Measurements from ENCODE around the gene CDH22.
A peak's percentile ranks its signal among the peaks of the same experiment; 100 is the strongest.

CDH22 gene

DNA sequence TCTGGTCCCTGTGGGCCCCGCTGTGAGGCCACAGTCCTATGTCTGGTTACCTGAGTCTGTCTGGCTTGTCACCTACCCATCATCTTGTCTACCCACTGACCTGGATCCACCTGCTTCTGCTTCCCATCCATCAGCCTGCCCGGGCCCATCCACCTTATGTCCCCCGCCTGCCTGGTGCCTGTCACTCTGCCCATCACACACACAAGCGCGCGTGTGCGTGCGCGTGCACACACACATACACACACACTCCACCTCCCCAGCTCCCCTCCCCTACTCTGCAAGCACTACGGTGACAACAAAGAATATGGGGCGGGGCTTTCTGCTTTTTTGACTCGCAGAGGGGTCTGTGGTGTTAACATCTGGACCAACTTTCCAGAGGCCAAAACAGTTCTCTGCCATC lies 8.0 kb downstream of the CDH22 start:
- DNase-seq (ENCODE audit: low read depth in 2 of 2) = no peak

DNA sequence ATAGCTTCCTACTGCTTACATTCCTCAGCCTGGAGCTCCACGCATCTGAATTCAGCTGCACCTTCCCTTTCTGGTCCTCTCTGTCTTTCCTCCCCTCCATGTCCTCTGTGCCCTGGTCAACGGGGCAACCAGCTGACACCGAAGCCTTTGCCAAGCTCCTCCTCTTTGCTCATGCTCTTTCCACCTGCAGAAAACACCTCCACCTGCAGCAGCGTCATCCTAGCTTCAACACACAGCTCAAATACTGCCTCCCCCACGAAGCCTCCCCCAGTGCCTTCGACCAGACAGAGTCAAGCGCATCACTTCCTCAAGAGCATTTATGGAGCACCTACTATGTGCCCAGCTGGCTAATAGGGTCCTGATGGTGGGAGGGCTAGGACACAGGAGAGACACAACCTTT lies 9.2 kb downstream of the CDH22 start:
- no peak for DNase-seq (ENCODE audit: low read depth in 2 of 2)

DNA sequence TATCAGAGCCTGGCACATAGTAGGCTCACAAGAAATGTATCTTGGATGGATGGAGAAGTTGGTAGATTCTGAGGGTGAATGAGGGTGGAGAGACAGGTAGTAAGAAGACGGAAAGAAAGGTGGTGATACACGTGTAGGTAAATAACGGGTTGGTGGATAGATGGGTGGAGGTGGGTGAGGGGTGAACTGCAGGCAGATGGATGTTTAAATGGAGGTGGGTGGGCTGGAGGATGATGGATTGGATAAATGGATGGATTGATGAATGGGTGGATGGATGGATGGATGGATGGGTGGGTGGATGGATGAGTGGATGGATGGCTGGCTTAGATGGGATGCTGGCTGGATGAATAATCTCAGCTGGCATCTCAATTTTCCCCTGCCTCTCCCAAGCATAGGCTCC lies 9.9 kb downstream of the CDH22 start:
- no peak for DNase-seq (ENCODE audit: low read depth in 2 of 2)

DNA sequence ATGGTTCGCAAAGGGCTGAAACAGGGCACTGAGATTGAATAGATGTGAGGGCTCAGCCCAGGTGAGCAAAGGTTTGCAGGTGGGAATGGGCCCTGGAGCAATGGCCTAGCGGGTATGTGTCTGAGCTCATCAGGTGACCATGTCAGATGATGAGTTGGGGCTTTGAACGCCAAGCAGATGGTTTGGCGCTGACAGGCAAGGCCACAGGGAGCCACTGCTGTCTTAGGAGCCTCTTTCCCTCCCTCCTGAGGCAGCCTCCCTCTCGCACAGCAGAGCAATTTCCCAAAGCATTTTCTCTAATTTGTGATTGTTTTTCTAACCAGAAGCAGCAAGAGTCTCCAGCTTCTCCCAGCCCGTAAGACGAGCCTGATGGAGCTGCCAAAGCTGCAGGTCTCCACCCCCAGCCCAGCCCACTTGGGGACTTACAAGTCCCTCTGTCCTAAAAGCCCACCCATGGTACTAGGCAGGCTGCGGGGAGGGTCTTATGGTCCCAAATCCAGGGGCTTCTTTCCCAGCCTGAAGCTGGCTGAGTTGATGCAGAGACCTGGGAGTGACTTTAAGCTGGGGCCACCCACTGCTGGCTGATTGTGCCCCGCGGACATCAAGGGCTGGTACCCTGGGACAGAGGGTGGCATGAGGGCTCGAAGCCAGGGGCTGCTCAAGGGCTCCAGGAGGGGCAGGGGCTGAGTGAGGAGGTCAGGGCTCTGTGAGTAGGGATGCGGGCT lies 11.6 kb downstream of the CDH22 start:
- DNase-seq (ENCODE audit: low read depth in 2 of 2) = no peak

DNA sequence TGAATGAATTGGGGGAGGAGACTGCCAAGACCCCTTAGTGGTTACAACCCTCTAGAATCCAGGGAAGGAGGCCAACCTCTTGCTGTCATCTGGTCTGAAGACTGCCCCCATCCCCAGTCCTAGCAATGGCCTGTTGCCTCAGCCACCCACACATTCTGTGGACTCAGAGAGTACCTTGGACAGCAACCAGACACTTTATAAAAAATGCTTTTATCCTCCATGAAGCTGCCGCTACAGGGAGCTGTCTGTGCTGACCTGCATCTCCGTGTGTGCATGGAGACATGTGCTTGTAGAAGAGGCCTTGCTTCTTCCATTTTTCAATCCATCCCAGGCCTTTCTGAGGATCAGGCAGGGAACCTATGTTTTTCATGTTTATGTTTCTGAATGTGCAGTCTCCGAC lies 15.2 kb downstream of the CDH22 start:
- peak; percentile 9 to 13 for DNase-seq (ENCODE audit: low read depth in 2 of 2)

DNA sequence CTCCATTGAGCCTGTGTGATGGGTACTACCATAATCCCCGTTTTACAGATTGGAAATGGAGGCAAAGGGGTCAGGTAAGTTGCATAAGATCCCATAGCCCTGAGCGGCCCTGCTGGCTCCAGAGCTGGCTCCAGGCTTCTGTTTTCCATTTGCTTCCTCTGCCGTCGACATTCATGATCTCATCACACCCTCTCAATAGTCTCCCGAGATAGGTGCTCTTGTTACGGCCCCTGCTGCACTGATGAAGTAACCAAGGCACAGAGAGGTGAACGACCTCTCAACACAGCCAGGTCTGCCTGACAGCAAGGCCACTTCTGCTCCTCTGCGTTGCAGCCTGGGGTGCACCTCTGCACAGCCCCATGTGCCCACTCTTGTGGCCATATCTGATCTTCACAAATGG lies 16.9 kb downstream of the CDH22 start:
- no peak for DNase-seq (ENCODE audit: low read depth in 2 of 2)

DNA sequence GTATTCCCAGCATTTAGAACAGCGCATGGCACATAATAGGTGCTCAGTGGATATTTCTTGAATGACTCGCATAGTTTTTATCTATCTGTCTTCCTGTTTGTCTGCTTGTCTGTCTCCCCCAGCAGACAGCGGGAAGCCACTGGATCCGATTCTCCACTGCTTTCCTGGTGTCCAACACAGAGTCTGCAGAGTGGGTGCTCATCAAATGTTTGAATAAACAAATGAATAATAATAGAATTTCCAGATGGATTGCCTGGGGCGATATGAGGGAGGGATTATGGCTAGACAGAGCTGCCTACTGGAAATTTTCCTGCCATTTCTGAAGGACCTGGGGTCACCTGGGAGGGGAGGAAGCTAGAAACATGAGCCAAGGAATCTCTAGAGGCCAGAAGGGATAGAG lies 18.9 kb downstream of the CDH22 start:
- DNase-seq (ENCODE audit: low read depth in 2 of 2) = no peak

DNA sequence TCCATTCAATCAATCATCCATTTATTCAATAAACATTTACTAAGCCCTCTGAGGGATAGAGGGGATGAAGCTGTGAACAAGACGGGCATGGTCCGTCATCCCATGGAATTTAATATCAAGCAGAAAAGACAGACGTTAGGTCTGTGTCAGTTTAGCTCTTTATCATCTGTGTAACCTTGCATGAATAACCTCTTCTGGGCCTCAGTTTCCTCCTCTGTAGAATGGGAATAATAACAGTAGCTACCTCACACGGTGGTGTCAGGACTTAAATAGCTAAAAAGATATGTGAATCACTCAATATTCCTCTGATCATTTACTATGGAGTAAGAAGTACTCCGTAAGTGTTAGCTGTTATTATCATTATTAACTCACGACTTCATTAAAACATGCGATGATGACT lies 21.3 kb downstream of the CDH22 start:
- no peak for DNase-seq (ENCODE audit: low read depth in 2 of 2)

DNA sequence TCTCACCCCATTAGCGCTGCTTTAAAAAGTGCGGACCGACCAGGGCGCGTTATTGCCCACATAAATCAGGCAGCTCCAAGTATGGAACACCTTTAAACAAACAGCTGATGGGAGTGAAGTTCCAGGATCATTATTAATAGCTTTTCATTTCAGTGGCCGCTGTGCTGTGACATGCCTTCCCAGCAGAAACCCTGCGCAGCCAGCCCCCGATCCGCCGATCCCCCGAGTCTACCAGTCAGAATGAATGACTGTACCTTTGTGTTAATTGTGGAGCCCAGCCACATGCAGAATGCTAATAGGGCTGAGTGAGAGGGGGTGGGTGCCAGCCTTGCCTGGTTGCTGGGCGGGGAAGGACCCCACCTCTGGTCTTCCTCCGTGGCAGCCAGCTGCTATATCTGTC lies 21.9 kb downstream of the CDH22 start:
- DNase-seq (ENCODE audit: low read depth in 2 of 2) = no peak

DNA sequence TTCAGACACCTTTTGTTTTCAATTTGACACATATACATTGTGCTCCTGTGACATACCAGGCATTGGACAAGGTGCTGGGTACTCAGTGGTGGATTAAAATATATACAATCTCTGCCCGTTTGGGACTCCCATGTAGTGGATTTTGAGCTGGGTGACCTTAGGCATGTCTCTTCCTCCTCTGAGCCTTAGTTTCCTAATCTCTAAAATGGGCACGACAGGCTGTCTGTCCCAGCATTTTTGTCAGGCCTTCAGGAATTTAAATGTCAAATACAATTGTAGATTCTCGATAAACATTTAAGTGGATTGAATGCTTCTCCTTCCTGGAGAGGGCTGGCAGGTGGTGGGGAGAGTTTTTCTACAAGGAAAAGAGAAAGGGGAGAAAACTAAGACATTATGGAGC lies 22.6 kb downstream of the CDH22 start:
- no peak for DNase-seq (ENCODE audit: low read depth in 2 of 2)

DNA sequence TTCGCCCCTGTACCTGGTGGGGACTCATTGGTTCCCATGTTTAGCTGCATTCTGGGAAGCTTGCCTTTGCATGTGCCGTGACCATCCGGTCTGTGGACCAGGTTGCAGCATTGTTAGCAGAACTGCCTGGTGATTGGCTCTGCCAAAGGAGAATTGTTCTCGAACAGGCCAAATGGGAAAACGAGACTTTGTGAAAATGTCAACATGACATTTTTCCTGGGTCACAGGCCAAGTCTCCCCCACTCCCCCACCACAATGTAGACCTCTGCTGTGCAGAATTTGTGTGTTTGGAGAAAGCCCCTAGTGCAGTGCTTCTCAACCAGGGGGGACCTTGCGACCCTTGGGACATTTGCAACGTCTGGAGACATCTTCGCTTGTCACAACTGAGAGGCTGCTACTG lies 23.2 kb downstream of the CDH22 start:
- DNase-seq (ENCODE audit: low read depth in 2 of 2) = no peak

DNA sequence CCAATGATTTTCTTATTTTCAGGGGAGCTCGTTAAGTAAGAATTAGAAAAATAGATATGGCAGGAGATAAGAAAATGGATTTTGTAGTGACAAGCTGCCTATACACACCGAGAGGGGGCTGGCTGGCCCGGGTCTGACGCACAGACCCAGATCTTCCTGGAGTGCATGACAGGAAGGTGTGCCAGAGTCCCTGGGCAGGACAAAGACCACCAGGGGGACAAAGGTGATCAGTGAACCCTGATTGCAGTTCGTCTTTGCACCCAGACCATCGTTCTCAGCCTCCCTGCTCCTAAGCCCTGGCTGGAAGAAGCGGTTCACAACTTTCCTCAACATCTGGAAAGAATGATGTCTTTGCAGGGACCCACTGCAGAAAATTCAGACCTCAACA lies 24.3 kb downstream of the CDH22 start:
- no peak for DNase-seq (ENCODE audit: low read depth in 2 of 2)

DNA sequence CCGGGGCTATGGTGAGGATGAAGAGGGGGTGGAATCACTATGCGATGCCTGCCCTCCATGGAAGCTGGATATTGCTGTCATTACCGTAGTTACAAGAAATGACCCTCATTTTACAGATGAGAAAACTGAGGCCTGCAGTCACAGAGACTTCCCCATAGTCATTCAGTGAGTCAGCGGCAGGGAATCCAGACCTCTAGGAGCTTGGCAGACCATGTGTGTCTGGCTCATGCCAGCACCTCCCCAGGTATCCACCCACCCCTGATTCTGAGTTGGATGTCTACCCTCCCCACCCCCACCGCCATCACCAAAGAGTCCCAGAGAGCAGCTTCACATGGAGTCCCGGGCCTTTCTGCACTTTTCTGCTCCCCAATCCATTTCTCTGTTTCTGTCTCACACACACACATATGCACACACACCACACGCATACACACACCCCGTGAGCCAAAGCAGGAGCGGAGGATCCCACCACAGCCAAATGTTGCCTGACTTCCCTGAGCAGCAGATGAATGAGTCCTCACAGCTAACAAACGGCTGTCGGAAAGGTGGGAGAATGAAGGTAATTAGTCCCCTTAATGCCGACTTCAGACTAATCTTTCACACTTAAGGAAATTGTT lies 24.8 kb downstream of the CDH22 start:
- DNase-seq (ENCODE audit: low read depth in 2 of 2) = no peak

DNA sequence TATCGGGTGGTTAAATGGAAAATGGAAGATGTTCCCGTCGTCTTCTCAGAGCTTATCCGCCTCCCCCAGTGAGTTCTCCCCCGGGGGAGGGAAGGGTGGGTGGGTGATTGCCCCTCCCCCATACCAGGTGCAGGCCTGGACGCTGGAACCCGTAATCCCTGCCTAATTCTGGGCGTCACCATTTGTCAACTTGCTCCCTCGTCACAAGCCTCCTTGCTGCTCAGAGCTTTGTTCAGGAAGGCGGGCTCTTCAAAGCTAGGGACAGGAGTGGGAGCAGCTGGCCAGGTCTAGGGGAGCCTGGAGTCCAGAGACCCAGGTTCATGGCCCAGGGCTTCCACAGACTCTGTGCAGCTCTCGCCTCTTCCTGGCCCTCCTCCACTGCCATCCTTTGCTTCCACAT lies 25.6 kb downstream of the CDH22 start:
- no peak for DNase-seq (ENCODE audit: low read depth in 2 of 2)

DNA sequence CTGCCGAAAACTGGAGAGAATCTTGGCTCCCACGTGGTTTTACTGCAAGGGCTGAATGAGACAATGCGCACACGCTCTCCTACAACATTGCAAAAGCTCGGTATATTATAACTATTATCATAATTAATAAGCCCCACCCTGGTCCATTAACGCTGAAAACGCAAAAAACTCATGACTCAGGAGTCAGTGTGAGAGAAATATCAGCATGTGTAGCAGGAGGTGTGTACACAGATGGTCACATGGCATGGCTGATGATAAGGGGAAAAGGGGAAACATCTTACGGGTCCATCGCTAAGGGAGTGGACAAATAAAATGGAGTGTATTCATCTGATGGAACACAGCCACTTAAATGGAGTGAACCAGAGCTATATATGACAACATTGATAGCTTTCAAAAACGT lies 29.2 kb downstream of the CDH22 start:
- DNase-seq (ENCODE audit: low read depth in 2 of 2) = no peak

DNA sequence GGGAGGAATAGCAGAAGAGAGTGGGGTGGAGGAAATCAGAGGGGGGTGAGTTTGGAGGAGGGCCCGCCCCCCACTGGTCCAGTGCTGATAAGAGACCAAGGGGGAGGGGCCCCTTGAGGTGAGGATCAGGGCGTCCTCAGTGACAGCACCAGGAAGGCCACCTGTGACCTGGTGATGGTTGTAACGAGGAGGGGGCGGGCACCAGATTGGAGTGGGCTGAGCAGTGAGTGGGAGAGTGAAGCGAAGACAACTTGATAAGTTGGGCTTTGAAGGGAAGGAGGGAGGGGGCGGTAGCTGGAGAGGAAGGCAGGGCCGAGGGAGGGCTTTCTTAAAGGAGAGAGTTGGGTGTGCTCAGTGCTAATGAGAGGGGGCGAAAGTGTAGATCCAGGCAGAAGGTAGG lies 30.7 kb downstream of the CDH22 start:
- no peak for DNase-seq (ENCODE audit: low read depth in 2 of 2)

DNA sequence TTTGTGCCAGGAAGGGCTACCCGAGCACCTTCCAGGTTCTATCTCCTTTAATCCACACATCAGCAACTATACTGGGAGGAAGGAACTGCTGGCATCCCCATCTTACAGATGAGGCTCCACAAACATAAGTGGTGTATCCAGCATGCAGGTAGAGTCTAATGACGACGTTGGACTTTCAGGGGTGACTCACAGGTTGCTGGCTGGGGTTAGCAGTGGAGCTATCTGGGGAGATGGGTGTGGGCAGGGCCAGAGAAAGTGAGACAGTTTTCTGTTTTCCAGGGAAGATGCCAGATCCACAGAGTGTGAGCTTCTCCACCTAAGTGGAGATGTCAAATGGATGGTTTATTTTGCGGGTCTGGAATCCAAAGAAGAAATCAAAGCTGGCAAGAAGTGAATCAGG lies 31.8 kb downstream of the CDH22 start:
- no peak for DNase-seq (ENCODE audit: low read depth in 2 of 2)

DNA sequence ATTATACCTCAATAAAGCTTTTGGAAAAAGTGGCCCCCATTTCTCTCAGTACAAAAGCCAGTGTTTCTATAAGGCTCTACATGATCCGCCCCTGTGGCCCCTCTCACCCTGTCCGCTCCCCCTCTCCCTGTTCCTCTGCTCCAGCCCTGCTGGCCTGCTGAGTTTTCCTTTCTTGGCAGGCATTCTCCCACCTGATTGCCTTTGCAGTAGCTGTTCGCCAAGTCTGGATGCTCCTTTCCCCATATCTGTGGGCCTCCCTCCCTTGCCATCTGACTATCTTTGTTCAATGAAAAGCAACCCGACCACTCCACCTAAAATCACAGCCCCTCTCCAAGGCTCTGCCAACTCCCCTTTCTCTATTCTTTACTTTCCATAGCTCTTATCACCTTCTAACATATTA lies 33.2 kb downstream of the CDH22 start:
- DNase-seq (ENCODE audit: low read depth in 2 of 2) = no peak

DNA sequence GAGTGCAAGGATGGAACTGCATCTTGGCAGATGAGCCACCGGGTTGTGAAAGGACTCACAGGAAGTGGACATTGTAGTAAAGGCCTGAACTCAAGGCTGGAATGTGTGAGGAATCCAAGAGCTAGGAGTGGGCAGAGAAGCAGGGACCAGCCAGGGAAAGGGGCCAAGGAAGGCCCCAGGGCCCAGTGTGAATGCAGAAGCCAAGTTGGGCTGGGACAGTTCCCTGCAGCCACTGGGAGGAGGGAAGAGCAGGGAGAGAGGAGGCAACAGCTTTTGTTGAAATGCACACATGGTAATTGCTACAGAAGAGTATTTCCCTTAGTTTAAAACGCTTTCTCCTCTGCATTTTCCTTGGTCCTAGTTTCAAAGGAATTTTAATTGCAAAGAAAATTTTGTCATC lies 34.6 kb downstream of the CDH22 start:
- no peak for DNase-seq (ENCODE audit: low read depth in 2 of 2)

DNA sequence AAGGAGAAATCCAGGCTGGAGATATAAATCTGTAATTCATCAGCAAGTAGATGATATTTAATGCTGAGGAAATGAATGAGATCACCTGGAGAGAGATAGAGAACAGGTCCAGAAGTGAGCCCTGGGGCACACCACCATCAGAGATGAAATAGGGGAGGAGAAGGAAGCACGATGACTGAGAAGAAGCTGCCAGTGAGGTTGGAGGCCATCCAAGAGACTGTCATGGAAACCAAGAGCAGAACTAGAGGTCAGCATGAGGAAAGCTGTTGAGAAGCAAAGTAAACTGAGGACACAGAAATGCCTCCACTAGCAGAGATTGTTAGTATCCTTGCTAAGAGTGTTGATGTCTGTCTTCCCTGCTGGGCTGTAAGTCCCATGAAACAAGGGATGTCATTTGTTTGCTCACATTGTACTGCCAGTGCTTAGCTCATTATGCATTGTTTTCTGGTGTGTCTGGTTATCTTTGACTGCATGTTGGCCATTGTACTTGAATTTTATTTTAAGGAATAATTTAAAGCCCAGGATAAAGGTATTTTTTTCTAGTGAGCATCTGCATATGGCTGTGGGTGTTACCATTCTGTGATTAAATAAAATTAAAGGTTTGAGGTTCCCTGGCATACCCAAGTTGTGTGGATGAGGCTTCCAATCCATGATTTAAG lies 35.8 kb downstream of the CDH22 start:
- DNase-seq (ENCODE audit: low read depth in 2 of 2) = no peak

DNA sequence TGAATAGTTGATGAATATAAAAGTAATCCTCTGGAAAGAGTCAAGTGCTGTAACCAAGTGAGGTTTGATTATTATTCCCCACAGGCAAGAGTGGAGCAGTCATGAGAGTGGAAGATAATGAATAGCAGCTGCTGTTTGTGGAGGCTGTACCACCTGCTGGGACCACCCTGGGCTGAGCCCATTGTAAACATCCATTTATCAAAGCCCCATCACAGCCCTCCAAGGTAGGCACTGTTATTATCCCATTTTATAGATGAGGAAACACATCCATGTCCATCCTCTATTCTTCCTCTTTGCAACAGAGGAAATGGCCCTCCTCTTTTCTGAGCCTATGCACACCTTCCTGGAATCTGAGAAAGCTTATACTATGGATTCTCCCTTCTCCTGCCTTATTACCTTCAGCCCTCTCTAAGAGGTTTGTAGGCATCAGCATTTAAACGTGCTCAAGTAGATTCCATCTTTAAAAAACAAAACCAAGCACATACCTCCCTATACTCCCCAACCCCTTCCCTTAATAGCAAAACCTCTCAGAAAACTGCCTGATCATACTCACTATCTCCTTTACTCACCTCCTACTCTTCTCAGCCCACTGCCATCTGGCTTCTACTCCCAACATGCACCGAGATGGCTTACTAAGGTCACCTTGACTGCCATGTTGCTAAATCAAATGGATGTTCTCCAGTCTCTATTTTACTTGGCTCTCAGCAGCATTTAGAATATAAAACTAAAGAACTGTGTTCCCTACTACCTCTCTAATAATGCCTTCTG lies 37.1 kb downstream of the CDH22 start:
- DNase-seq (ENCODE audit: low read depth in 2 of 2) = no peak

DNA sequence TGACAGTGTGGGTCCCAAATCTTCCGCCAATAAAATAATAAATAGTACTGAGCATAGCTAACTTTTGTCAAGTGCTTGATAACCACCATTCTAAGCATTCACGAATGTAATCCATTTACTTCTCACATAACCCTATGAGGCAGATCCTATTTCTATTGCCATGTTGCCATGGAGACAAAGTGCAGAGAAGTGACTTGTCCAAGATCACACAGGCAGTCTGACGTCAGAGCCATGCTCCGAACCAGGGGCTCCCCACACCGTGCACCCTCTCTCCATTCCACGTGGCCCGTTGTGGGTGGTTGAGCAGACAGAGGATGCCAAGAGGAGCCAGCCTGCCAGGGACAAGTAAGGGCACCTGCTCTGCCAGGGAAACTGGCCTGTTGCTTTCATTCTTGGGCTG lies 38.9 kb downstream of the CDH22 start:
- DNase-seq (ENCODE audit: low read depth in 2 of 2) = no peak

DNA sequence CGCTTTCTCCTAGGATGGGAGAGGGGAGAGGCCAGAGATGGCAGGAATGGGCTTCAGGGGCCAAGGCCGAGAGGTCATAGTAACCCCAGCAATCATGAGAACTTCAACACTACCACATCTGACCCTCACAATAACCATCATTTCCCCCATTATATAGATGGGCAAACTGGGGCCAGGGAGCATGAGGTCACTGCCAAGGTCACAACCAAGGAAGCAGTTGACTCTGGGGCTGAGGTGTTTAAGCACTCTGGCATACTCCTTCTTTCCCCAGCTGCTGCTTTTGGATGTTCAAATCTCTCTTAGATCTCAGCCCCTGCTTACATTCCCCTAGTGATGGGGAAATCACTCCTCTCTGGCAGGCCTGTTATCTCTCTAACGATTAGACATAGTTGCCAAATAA lies 39.6 kb downstream of the CDH22 start:
- DNase-seq (ENCODE audit: low read depth in 2 of 2) = no peak
